ENCODE results near the gene D2HGDH. TPM values are rescaled to one million over a fixed set of nuclear protein-coding genes. Genes with fewer than 3 reads are reported as not detected.
A peak's percentile ranks its signal among the peaks of the same experiment; 100 is the strongest.
"Not testable (repeated sequence)": the region's sequence is repeated elsewhere in the genome, so short reads cannot be mapped to it uniquely, and the experiment has no call there.

D2HGDH gene
- polyA plus RNA-seq, 5 donors, result 24.8 to 43.9 (median 42.5) TPM

DNA sequence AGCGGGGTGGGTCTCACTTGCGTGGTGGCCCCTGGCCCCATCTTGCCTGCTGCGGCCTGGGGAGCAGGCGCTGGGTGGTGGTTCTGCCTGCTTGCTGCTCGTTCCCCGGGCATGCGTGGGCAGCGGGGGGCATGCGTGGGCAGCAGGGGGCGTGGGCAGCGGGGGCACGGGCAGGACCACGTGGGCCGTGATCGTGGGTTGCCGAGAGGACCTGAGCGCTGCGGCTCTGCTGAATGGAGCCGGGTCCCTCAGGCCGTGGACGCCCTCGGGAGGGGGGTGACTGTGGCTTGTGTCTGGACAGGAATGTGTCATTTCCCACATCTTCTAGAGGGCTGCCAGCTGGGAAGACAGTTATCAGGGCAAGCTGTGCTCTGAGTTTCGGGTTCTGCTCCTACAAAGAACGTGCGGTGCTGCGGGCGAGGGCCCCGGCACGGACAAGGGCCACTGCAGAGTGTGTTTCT is 33.9 kb downstream of the D2HGDH start:
- DNase-seq, result no peak

DNA sequence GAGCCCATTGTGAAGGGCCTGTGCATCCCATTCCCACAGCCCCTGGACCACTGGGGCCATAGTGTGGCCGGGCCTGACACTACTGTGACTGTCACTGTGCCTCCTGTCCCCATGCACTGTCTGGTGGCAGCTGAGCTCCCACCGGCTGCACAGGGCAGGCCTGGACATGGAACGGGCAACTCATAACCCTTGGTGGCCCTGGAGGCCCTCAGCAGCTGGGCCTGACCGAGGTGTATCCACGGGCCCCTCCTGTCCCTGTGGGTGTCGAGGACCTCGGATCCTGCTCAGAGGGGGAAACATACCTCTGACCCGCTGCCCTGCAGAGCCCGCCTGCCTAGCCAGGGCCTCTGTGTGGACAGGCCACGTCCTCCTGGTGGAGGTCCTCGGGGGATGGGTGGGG is 34.4 kb downstream of the D2HGDH start:
- no peak for DNase-seq

DNA sequence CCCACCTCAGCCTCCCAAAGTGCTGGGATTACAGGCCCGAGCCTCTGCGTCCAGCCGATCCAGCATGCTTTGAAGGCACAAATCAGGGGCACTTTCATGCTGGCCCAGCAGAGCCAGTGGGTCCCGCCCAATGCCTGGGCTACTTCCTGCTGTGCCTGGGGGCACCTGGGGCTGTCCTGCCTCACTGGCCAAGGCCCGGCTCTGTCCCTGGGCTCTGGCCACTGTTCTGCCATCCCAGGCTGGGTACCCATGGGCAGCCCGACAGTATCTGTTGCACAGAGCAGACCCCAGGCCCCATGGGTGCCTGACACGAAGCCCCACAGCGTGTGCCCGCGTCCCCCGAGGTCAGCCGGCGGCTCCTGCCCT is 35.4 kb downstream of the D2HGDH start:
- DNase-seq, result no peak

DNA sequence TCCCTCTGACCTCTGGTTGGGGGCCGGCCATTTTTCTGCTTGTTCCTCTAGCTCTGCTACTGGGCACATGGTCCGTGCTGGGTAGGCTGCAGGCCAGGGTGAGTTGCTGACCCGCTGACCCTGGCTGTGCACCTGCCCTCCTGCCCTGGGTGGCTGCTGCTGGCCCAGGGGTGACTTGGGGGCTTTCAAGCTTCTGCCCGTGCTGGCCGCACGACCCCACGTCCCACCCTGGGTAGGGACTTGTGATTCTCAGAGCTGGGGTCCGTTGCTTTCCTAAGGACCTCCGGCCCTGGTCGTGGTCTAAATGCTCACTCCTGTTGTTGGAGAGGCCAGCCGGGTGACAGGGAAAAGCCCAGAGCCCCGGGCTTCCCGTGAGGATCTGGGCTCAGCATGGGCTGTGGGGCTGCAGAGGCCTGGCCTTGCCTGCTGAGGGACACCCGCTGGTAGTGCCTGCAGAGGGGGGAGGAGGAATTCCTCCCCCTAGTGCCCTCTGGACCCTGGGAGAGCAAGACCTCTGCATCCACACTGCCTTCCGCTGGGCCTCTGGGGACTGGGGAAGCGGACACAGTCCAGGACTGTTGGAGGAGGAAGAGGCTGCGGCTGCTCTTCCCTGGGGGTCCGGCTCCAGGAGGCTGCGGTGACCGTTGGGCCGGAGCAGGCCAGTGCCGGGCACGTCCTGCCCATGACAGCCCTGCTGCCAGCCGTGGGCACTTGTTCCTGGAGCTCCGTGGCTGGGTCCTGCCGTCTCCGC is 35.9 kb downstream of the D2HGDH start:
- no peak for DNase-seq

DNA sequence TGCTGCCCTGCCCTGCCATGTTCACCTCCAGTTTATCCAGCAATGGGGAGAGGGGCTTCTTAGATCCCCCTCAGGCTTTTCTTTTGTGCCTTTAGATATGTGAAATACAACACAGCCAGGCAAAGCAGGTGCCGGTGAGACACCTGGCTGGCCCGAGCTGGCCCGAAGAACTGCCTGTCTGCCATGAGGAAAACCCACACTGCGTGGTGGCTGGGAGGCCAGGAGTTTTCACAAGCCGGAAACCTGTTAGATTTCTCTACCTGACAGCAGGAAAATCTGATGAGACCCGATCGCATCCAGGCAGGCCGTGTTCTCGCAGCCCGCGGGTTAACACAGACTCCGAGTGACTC is 36.5 kb downstream of the D2HGDH start:
- DNase-seq, result no peak

DNA sequence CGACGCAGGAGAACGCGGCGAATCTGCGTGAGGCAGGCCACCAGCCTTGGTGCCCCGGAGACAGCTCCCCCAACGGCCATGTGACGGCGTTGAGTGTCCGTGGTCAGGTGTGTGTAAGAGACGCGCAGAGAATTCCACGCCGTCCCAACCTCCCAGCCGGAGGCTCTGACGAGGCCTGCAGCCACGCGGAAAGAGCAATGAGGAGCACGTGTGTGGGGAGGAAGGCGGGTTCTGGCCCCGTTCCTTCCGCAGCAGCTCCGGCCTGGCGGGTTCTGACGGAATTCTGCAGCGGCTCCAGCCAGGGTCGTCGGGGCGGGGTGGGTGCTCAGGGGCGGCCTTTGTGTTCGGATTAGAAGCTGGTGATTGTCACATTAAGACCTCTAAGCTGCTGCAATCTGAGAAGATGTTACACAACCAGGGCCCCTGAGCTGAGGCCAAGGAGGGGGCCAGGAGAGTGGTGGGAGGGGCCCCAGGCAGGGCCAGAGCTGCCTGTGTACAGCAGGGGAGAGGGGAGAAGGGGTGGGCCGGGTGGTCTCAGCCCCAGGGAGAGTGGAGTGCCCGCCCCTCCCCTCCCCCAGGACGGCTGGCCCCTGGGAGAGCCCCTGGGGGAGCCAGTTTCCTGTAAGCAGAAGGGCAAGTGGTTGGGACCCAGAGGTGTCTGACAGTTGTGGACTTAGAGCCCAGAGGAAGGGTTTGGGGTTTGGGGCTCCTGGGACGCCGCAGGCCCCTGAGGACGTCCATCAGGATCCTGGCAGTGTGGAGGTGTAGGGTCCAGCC is 37.0 kb downstream of the D2HGDH start:
- peak; percentile 67 to 78 for DNase-seq

DNA sequence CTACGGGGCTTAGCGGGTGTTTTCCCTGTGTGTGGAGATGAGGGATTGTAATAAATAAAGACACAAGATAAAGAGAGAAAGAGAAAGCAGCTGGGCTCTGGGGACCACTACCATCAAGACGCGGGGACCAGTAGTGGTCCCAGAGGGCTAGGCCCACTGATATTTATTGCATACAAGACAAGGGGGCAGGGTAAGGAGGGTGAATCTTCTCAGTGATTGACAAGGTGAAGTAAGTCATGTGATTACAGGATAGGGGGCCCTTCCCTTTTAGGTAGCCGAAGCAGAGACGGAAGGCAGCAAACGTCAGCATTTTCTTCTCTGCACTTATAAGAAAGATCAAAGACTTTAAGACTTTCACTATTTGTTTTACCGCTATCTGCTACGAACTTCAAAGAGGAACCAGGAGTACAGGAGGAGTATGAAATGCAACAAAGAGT is 37.7 kb downstream of the D2HGDH start:
- no peak for DNase-seq

DNA sequence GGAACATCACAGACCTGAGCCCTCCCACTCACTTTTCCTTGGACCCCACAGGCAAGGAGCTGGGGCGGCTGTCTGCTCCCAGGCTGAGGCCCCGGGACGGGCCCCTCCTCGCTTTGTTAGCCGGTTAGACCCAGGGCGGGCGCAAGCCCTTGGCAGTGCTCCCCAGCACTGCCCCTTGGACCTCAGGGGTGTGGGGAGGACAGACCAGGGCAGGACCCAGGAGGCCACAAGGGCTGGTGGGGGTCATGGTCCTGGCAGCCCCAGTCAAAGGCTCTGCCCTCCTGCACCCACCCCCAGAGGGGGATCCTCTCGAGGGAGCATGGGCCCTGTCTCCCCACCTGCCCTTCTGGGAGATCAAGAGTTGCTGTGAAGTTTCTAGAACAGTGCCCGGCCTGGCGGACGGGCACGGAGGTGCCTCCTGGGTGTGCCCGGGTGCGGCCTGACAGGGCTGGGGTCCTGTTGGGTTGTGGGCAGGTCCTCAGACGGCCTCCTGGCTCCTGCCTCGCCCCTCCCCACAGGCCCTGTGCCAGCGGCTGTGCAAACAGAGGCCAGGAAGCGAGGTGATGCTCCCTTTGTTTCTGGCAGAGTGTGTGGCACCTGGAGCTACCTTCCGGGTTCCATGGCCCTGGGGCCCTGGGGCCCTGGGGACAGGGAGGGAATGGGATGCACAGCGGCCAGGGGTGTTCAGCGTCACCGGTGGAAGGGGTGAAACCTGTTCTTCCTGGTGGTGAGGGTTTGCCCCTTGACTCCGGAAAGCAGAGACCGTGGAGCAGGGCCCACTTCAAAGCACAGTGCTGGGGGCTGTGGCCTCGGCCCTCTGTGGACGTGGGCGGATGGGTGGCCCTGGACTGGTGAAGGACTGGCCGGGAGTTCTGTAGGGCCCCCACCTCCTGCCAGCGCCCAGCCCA is 39.3 kb downstream of the D2HGDH start:
- no peak for DNase-seq

DNA sequence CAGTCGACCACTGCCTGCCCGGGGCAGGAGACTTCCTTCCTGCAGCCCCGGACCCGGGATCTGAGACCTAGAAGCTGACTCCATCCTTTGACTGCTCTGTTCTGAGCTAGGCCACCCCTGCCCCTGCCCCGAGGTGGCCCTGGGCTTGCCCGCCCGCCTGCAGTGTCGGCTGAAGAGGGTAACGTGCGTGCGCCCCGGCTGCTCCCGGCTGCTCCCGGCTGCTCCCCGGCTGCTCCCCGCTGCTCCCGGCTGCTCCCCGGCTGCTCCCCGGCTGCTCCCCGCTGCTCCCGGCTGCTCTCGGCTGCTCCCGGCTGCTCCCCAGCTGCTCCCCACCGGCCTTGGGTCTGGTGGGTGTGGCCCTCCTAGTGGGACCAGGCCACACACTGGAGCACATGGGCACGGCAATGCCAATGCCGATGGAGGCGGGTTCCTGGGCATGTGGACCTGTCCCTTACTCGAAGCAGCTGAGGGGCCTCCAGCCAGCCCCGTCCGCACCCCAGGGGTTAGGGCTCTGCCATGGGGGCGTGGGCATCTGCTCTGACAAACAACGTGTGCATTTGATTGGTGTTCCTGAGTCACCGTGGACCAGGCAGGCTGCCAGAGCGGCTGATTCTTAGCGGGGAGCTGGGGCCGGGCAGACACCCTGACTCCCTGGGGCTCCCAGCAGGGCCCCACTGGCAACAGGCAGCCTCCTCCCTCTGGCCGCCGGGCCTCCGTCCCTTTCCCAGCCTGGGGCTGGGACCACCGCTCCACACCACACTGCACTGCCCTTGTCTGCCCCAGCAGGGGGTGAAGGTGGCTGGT is 40.2 kb downstream of the D2HGDH start:
- DNase-seq, result no peak

DNA sequence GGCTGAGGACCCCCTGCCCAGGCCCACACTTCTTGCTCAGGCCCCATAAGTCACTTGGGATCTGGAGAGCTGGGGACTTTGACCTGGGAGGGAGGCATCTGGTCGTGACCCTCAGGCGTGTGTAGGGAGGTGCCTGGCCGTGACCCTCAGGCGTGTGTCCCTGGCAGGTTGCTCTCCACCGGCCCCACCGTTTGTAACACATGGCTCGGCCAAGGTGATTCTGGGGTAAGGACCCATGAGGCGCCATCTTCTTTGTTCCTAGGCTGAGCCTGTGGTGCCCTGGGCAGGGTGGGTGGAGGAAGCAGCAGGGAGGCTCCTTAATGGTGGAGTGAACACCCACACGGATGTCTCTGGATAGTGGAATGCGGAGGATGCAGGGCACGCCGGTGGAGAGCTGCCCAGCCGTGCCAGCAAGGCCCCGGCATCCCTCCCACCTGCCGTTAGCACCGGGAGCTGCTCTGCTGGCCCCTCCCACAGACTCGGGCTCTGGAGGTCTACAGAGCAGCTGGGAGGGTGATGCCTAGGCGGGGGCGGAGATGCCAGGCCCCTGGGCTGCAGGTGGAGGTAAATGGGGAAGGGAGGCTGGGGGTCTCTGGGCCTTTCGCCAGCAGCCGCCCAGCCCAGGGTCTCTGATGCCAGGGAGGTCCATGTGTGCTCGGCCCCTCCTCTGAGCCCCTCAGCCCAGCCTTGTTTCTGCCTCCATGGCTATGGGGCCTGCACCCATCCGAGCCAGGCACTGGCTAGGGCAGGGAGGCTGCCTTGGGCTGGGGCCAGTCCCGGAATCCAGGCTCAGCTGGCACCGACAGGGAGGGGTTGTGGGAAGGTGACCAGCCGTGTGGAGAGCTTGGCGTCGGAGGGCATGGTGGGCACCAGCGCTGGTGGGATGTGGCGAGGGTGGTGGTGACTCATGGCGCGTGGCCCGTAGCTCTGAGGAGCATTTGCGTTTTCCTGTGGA is 41.1 kb downstream of the D2HGDH start:
- DNase-seq, result no peak

DNA sequence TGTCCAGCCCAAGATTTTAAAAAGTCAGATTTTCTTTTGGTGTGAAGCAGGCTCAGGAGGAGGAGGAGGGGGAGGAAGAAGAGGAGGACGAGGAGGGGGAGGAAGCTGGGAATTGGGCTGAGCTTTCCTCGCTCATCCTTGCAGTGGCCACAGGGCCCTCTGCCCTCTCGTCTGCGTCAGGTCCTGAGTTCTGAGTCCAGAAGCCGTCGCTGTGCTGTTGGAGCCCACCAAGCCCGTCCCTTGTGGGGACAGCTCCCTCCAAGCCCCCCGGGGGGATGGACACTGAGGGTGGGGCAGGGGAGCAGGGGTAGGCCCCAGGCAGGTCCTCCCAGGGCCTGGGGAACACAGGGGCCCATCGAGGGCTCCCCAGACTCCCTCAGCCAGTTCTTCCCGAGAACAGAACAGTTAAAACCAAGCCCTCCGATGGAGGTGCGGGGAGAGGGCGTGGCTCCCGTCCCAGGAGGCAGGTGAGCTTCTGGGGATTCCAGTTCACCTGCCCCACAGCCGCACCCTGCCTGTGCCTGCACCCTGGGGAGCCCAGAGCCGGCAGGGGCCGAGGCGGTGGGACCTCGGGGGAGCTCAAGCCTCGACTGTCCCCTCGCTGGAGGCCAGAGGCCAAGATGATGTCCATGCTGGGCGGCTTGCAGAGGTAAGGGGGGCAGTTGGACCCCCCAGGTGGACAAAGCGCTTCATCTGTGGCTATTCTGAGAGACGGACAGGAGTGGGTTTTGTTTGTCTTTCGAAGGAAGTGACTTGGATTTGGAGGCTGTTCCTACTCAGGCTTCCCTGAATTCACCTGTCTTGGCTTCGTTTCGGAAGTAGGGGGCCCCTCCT is 42.1 kb downstream of the D2HGDH start, which contains the start of gene GAL3ST2:
Gene GAL3ST2 (plus strand): TSS at position 487 of the 834 bp plus-strand sequence. CDS start 134 bp downstream, at position 621.
- DNase-seq, result no peak

DNA sequence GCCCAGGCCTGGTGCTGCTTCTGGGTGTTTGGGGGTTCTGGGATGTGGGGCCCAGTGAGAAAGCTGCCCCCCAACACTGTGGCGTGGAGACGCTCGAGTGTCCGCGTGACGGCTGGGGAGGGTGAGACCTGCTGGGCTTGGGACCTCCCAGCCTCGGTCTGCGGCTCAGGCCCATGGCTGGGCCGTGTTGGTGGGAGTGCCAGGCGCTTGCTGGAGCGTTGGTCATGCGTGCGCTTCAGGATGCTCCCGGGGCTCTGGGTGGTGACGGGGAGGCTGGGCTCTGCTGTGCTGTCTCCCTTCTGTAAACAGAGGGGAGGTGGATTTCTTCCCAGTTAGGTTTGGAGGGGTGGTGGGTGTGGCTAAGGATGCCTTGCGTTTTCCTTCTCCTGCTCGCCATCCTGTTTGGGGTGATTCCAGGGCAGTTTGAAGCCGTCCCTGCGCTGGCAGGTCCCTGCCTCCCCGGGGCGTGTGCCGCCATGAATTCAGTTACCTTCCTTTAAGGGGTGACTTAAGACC is 42.8 kb downstream of the D2HGDH start:
- no peak for DNase-seq

DNA sequence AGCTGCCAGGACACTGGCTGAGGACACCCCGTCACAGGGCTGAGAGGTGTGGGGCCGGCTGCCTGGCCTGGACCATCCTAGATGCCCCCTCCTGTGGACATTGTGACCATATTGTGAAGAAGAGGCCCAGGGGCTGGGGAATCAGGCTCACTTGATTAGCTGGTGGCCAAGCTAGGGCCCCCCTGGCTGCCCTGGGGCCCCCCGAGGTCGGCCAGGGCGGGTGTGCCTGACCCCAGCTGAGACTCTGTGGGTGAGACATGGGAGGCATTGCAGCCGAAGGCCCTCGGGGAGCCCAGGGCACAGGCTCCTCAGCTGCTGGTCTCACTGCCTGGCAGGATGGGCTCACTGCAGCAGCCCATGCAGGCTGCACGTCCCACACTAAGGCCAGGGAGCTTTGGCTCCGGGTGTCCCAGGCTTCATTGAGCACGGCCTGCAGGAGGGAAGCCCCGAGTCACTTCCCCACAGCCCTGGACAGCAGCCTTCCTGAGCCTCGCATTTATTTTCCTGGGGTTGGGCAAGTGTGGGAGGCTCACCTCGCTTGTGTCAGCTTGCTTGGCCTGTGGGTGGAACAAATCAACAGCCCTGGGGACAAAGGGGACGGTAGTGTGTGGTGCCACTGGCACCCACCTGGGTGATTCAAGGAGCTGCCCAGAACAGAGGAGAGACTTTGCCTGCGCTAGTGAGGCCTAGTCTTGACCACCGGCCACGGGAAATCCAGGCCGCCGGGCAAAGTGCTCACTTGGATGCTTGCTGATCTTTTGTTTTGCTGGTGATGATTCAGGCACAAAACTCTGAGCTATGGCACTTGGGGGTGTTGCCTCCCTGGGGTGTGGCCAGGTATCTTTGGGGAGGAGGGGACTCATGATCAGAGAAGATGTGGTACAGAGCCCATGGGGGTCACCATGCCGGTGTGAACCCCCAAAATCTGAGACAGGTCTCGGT is 43.5 kb downstream of the D2HGDH start:
- DNase-seq, result no peak

DNA sequence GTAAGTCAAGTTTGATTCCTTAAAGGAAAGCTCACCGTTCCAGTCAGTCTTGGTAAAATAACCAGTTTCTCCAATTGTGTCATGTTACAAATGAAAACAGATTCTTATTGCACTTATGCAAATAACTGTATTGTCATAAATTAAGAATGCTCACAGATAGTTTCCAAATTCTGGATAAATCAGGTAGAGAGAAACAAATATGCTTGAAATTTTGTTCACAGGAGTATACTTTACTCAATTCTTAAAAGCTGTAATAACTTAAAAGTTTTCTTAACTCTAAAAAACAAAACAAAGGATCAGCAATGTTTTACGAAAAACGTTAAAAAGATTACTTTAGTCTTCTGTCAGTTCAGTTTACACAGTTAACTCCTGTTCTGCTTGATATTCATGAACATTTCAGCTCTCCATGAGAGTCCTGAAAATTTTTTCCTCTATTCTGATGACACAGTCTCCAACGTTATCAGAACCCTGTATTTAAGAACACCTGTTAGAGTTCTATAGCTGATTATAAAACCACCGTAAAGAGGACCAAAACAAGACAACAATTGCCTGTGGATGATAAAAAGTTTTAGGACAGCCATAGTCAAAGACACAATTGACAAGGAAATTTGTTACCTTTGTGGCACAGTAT is 46.6 kb downstream of the D2HGDH start:
- DNase-seq, result no peak

DNA sequence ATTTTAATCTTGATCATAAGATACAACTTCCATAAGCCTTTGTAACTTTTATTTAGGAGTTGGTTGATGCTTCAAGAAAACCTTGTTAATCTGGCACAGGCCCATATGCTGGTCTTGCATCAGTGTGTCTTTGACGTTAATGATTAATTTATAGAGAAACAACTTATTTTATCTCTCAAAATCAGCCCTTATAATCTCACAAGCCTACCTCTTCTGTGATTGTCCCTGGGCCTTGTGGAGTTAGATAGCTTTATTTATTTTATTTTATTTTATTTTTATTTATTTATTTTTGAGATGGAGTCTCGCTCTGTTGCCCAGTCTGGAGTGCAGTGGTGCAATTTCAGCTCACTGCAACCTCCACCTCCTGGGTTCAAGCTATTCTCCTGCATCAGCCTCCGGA is 47.6 kb downstream of the D2HGDH start:
- not testable (repeated sequence) for DNase-seq

DNA sequence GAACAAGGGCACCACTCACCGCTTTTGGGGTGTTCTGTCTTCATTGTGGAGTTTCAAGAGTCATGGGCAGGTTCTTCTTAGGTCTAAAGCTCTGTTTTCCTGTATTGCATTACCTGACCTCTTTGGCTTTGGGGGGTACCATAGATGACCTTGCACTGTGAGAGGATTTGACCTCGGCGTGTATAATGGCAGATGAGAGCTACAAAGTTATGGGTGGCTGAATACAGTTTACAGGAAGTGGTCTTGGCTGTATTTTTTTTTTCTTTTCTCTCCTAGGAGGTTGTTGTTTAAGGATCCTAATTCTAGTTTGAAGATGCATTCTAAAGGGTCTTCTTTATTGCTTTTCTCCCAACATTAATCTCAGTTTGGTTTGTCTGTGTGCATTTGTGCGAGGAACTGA is 53.7 kb downstream of the D2HGDH start:
- DNase-seq, result no peak

DNA sequence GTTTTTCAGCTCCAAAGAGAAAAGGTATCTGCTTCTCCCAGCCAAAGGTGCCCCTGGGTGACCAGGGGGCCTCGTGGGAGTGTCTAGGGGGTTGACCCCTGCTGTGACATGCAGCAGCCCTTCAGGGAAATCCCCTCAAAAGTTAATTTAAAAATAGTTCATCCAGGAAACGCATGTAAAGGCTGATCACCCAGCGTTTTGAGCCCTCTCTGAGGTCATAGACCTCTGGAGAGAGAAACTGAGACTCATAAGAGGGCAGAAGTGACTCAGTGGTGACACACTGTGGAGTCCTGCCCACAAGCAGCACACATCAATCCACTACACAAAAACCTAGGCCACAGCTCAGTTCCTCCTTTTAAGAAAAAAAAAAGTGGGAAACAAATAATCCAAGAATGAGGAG is 54.1 kb downstream of the D2HGDH start:
- DNase-seq, result no peak
